GM21360 (cell line): Measurements from ENCODE around the gene TGFA.

ENCODE experiments used
- ATAC-seq: cut with Tn5 transposase; IDR thresholded peaks from one replicate; pipeline ENCODE4 v1.9.1; 2021; ENCODE audit warnings: mild to moderate bottlenecking, moderate library complexity; ENCODE audit not compliant: unreplicated experiment

Gene TGFA

DNA sequence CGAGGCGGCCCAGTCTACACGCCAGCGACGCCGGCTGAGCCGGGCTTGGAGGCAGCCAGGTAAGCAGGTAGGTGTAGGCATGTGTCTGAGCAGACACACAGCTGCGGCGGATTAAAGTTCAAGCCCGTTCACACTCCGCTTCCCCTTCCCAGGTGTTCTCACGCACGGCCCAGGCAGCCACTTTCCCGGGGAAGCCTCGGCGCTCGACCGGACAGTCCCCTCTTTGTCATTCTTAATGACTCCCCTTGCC, 367 bp downstream of the TGFA start:
- ATAC-seq: no peak

DNA sequence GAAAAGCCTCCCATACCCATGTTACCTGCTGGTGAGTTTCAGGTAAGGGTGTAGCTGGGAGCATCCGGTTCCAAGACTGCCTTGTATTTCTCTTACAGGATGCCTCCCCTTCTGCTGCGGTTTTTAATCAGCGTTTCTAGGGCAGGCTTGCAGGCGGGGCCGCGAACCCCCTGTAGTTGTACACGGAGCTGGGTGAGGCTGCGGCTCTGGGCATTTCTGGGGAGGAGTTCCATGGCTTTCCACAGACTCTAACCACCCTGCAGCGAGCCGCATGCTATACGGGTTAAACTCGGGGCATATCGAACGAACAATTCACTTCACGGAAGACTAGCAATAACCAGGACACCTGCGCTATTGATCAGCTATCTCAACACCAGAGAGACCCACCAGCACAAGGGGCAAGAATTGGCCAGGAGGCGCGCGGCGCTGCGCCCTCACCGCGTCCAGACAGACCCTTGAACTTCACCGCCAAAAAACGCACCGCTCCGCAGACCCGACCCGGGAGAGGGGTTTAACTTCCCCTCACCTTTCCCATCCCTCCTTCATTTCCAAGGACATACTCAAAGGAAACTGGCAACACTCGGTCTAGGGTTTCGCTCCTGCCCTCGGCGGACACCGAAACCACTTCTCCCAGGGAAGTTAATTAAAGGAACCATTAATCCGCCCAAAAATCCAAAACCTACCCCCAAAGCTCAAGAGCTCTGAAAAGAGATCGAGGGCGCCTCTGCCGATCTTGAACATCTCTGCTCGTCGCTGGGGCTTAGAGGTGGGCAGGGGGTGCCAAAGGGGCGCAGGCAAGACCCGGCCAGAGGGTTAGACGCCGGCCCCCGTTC, 909 bp downstream of the TGFA start:
- ATAC-seq: no peak

DNA sequence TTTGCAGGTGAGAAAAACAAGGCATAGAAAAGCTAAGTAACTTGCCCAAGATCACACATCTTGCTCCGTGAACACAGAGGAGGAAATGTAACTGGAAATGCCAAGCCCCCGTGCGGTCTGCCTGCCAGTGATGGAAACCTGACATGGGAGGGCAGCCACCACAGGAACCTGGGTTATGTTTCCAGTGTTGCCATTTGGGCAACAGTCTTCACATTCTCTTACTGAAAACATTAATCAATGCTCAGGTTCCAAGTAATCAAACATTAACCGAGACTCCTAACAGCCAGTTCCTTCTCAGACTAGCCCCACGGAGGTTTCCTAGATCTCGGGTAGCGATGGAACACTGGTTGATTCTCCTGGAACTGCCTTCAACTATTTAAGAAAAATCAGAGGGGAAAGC, 2.5 kb downstream of the TGFA start:
- no peak for ATAC-seq

DNA sequence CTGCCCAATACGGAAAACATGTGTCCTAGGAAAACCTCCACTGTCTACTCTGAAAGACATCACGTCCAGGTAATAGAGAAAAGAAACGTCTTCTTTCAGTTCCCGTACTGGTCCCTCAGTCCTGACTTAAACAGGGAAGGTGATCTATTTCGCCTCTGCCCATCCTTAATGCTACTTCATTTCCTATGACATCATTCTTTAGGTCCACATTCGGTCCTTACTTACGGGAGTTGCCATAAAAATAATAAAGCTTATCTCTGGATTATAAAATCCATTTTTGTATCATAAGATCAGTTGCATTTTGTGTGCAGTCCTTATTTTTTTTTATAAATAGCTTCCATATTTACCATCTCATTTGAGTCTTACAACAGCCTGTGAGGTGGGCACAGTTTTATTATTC, 3.7 kb downstream of the TGFA start:
- no peak for ATAC-seq

DNA sequence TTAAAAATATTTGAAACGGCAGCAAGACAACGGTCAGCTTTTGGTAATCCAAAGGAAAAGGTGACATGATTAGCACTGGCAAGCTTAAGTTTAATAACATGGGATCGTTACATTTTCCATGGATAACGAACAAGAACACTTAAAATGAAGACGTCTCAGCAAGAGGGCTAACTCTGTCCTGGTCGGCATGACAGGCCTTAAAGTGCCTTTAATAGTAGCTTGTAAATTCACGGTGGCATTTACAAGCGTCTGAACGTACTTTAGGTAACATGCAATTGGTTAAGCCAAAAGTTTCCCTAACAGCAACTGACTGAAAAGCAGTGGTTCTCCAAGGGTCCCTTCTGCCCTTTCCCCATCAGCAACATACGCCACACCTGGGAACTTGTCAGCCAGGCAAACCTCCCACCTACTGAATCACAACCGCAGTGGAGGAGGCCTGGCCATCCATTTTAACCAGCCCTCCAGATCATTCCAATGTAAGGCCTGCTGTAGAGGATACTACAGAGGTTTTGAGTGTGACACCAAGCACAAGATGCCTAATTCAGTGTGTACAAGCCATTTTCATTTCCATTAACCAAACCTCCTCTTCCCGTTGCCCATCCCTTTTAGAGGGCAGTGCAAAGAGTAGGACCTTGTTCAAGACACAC, 4.4 kb downstream of the TGFA start:
- ATAC-seq: no peak

DNA sequence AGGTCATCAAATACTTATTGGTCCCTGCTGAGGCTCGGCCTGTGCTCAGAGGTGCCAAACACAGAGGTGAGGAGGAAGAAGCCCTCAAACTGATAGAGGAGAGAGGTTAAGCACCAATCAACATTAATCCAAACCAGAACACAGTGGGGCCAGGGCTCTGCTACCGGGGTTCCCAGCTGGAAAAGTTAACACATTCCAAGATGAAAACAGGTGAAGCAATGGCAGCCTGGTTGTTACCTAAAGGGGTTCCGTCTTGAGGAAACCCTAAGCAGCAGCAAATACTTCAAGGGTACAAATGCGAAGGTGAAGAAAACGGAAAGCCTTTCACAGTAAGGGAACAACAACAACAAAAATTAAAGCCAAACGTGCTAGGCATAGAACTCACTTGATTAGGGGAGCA, 5.4 kb downstream of the TGFA start:
- ATAC-seq: no peak

DNA sequence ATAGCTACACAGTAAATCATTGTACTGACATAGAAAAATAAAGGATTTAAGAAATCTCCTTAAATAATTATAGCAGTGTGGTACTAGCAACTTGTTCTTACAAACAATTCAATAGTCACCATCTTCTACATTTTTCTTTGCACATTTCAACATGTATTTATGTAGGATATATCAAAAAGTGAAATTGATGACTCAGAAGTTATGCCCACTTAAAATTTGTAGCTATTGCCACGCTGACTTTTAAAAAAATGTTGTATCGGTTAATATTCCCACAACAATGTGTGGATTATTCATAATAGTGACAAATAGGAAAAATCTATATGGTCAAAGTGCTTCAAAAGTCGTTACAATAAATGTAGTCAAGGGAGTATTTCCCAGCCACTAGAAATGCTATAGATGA, 6.7 kb downstream of the TGFA start:
- ATAC-seq: no peak

DNA sequence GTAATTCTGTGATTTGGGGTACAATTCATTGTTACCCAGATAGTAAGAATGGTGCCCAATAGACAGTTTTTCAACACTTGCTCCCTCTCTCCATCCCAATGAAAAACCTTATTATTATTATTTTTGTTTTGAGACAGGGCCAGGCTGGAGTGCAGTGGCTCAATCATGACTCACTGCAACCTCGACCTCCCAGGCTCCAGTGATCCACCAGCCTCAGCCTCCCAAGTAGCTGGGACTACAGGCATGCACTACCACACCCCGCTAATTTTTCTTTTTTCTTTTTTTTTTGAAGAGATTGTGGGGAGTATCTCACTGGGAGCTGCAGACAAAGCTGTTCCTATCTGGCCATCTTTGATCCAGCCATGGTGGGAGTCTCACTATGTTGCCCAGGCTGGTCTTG, 7.2 kb downstream of the TGFA start:
- no peak for ATAC-seq

DNA sequence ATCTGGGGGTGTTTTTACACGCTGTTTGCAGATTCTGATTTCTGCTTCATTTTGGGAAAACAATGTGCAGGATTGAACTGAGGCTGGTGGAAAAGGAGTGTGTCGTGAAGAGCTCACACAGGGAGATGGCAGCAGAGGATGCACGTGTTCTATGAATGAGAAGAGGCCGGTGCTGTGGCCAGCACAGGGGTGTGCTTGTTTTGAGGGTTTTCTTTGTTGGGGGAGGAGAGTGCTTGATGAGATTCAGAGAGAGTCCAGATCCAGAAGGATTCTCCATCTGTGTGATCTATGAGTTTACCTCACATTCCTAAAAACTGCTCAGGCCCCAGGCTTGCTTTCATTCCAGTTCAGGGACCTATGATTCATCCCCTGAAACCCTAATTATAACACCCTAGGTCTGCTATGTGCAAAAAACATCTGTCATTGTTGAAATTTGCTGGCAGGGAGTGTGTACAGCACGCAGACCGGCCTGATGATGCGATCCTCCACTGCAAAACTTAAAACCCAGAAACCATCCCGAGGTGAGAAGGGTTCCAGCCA, 12.1 kb downstream of the TGFA start:
- no peak for ATAC-seq

DNA sequence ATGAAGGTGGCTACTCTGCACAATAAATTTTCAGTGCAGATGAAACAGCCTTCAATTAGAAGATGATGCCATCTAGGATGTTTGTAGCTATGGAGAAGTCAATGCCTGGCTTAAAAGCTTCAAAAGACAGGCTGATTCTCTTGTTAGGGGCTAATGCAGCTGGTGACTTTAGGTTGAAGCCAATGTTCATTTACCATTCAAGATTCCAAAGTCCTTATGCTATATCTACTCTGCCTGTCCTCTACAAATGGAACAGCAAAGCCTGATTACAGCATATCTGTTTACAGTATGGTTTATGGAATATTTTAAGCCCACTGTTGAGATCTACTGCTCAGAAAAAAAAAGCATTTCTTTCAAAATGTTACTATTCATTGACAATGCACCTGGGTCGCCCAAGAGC, 15.8 kb downstream of the TGFA start:
- ATAC-seq: no peak

DNA sequence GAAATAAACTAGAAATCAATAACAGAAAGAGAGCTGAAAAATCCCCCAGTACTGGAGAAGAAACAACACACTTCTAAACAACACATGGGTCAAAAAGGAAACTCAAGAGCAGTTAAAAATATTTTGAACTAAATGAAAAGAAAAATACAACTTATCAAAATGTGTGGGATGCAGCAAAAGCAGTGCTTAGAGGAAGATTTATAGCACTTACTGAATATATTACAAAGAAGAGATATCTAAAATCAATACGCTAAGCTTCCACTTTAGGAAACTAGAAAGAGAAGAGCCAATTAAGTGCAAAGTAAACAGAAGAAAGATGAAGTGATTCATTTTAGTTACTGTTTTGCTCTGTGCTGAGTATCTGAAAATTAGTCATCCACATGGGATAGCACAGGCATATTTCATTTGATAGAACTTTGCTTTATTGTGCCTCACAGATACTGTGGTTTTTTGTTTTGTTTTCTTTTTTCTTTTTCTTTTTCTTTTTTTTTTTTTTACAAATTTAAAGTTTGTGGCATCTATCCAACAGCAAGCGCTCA, 17.0 kb downstream of the TGFA start:
- ATAC-seq: no peak

DNA sequence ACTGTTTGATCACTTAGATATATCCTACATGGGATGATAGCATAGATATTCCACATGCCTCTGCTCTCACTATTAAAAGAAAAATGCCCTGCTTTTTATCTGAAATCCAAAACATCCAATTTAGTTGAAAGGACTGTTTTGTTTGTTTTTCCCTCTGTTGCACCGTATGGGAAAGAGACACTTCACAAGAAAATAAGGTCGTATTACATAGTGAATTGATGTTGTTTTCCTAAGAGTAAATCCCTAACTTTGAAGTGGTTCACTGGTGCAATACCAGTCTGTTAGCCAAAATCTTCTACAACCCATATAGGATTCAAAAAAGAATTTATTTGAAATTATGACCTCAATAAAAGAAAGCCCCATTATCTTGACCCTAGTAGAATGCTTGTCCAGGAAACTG, 18.1 kb downstream of the TGFA start:
- no peak for ATAC-seq

DNA sequence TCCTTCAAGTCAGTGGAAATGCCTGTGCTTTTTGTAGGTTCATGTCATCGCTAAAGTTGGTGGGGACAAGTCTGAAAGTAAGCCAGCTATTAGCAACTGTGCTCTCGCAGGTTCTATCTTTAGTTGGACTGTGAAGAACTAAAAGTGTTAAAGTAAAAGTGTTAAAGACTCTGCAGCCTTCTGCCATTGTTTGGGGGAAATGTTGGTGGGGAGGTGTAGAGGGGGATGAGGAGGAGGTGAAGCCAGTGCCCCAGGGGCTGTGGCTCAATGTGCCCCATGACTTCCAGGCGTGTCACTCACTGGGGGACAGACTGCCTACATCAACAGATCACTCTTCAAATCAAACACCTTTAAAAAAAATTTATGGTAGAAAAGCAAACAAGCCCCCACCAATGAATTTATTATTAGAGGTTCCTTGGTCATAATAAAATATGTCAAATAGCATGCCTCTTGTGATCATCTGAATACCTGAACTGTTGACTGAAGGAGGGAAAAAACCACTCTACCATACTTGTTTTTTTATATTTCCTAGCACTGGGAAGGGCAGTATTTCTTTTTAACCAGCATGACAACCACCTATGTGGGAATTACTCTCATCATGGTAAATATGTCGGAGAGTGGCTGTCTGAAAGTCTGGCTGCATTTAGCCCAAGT, 19.3 kb downstream of the TGFA start:
- no peak for ATAC-seq

DNA sequence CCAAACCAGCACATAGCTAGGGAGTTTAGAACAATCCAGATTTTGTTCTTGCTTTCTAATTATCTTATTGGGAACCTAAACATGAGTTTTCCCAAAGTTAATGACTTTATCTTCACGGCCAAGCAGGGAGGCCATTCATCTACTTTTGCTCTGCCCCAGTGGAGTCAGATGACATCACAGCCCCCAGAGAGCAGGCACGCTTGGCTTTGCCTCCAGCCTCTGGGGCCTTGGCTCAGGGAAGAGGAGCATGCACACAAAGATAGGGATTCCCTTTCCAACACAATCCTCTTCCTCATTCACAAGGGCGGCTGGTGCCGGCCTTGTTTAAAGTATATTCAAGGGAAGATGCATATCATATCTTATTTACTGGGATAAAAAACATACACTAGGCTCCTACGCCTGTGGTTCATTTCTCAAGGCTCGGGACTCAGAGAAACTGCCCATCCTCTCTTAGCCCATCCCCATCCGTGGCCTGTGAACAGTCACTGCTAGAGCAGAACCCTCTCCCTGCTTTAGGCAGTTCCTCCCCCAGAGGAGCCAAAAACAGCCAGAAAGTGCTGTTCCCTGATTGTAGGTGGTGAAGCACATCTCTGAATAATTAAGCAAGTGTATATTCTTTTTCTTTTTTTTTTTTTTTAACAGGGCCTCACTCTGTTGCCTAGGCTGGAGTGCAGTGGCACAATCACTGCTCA, 21.2 kb downstream of the TGFA start:
- no peak for ATAC-seq

DNA sequence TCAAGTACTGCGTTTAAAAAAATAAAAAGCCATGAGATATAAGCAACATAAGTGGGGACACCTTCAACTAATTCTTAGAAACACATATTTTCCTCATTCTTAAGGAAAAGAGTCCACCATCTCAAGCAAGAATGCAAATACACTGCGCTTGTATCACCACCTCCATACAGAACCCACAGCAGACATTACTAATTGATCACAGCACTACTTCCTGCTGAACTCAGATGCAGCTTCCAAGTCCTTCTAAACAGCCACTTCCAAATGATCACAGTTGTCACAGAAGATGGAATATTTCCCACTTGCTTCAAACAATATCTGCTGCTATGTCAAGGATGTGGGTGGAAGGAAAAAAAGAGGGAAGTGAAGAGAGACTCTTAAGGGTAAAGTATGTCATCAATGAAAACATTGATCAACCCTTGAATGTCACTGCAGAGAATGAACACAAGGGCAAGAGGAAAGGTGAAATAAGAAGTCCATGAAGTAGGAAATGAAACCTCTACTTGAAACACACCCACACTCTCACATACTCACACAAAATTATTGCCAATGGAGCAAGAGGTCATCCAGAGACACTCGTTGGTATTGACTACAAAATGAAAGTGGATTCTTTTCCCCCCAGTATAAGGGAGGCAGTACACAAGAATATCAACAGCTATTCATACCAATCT, 22.1 kb downstream of the TGFA start:
- no peak for ATAC-seq

DNA sequence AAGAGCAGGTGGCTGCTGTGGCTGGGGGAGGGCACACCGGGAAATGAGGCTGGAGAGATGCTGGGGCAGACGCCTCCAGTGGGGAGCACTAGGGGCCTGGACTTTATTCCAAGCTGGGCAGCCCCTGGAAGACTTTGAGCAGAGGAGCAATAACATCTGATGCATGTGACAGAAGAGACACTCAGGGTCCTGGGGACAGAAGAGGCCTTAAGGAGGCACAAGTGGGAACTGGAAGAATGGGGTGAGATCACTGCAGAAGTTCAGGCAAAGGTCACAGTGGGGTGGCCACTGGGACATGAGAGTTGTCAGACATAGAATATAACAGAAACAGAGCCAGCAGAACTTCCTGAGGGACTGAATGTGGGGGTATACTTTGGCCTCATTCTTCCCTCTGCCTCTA, 24.0 kb downstream of the TGFA start:
- no peak for ATAC-seq

DNA sequence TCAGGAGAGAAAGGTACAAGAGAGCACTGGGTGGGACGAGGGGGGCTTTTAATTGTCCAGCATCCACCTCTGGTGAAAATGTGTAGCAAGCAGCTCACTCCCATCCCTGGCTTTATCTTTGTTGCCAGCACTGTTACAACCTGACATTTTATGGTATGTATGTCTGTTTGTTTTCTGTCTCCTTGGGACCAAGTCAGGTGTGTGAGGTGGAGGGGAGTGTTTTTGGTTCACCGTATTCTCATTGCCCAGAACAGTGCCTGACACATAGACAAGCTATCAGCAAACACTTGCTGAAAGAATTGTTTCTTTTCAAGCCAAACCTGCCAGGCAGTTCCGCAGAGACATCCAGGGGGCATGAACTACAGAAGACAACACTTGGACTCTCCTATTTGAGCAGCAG, 24.7 kb downstream of the TGFA start:
- no peak for ATAC-seq

DNA sequence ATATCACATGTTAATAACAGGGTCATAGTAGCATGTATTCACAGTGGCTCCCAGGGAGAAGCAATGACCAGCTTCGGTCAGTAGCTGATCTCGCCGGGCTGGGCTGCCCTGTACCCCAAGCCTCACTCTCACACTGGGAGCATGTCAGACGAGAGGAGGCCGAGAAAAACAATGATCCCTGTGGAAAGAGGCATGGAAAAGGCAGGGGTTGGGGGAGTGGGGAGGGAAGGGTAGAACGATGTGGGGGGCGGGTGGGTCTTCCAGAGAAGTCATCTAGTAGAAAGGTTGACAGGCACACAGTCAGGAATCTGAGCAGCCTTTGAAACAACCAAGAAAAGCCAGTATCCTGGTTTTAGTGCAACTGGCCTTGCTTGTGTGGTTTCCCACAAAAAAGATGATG, 25.4 kb downstream of the TGFA start:
- no peak for ATAC-seq

DNA sequence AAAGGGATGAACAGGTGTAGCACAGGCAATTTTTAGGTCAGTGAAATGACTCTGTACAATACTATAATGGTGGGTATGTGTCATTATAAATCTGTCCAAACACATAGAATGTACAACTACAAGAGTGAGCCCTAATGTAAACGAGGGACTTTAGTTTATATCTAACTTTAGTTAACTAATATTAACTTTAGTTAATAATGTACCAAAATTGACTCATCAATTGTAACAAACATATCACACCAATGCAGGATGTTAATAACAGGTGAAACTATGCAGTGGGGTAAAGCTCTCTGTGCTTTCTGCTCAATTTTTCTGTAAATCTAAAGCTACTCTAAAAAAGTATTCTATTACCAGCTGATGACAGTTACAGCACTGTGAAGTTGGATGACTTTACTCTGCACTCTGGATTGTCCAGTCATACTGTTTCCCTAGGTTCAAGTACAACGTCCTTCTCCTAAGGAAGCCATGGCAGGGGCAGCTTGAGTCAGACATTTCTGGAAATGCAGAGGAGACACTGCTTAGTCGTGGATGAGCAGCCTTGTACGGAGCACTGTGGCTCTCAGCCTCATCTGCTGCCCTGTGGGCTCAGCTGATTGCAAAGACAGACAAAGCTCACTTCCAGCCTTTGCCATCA, 26.1 kb downstream of the TGFA start:
- ATAC-seq: no peak

DNA sequence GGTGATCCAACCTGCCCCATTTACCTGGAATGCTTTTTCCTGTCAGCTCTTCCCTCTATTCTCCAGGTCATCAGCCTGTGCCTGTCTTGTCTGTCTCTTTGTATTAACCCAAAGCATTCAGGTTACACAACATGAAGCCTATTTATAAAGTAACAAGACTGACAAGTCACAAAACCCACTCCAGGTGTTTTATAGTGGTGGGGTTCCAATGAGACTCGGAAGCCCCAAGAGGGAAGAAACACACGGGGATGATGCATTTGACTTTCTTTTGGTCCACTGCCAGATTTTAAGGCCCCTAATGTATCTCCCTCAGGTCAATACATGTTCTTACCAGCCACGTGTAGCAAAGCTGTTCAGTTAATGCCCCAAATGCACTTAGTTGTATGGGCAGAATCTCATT, 27.5 kb downstream of the TGFA start:
- ATAC-seq: no peak
